Bladder microvascular endothelial cell (primary cell): Measurements from ENCODE around the gene TSKU. TPM values are rescaled to one million over a fixed set of nuclear protein-coding genes. Genes with fewer than 3 reads are reported as not detected.

ENCODE experiments used
- total RNA-seq: library from RNA; depleted of rRNA; stranded (reverse); fragments of >200 nt; gene quantifications from 2 replicates; pipeline ENCODE4 v1.2.3, GENCODE V29; 2014

TSKU gene
- 3.9 and 5.9 TPM in 2 replicates for total RNA-seq

GRCh38 chr11:76783294-76783895 lies at the start of gene TSKU:
TSKU (plus strand) TSS chr11:76783356; CDS start chr11:76795617, 12,261 bp downstream.

Other genes with a start within 250 kb of the TSKU start
- 79.8 and 88.4 TPM in 2 replicates for gene LRRC32, start 112.6 kb upstream of the TSKU start, total RNA-seq
- 8.7 and 16.4 TPM in 2 replicates for gene ACER3, start 77.6 kb downstream of the TSKU start, total RNA-seq